Fibroblast of lung (primary cell): ENCODE measurements around the gene KNDC1. TPM values are rescaled to one million over a fixed set of nuclear protein-coding genes. Genes with fewer than 3 reads are reported as not detected.

Source experiments
- DNase-seq, 2 donors: peaks; one replicate each; pipeline versions ENCODE4 v3.0.0 to v3.0.0-alpha.2; 2010; ENCODE audit warnings: low read depth in 2 of 2
- H2AFZ ChIP-seq: 2 replicates; pipeline ENCODE4 v1.5.1; 2012; ENCODE audit warnings: low read length, control low read depth, inconsistent platforms
- H3K27ac ChIP-seq: 2 replicates; pipeline ENCODE4 v1.5.1; 2011; ENCODE audit warnings: low read length, control low read depth; ENCODE audit not compliant: insufficient read depth
- H3K27me3 ChIP-seq: 2 replicates; pipeline ENCODE4 v1.5.1; 2011; ENCODE audit warnings: mild to moderate bottlenecking, low read length; ENCODE audit not compliant: control insufficient read depth, insufficient read depth
- H3K36me3 ChIP-seq: 2 replicates; pipeline ENCODE4 v1.5.1; 2011; ENCODE audit warnings: low read length; ENCODE audit not compliant: control insufficient read depth, insufficient read depth
- H3K4me1 ChIP-seq: 2 replicates; pipeline ENCODE4 v1.5.1; 2011; ENCODE audit warnings: low read length; ENCODE audit not compliant: control insufficient read depth, insufficient read depth; ENCODE audit errors: extremely low read depth
- H3K4me2 ChIP-seq: 2 replicates; pipeline ENCODE4 v1.5.1; 2011; ENCODE audit warnings: low read length, control low read depth; ENCODE audit not compliant: insufficient read depth; ENCODE audit errors: extremely low read depth
- H3K4me3 ChIP-seq, 4 experiments: fragments of 200-600 bp in 1 of 4; sonication (generic) in 1 of 4; replicated peaks in 1 of 4; 2 replicates each; pipeline ENCODE4 v1.5.1; 2011 to 2016; ENCODE audit warnings: low read length in 4 of 4, low read depth in 3 of 4, mild to moderate bottlenecking in 3 of 4, control low read depth in 2 of 4, inconsistent platforms in 1 of 4, mixed read lengths in 1 of 4; ENCODE audit not compliant: insufficient read depth in 1 of 4; ENCODE audit errors: control extremely low read depth in 1 of 4
- H3K79me2 ChIP-seq: 2 replicates; pipeline ENCODE4 v1.5.1; 2012; ENCODE audit warnings: mild to moderate bottlenecking, low read length, inconsistent platforms; ENCODE audit not compliant: control insufficient read depth, insufficient read depth
- H3K9ac ChIP-seq: 2 replicates; pipeline ENCODE4 v1.5.1; 2011; ENCODE audit warnings: mild to moderate bottlenecking, low read length, control low read depth; ENCODE audit not compliant: insufficient read depth
- H3K9me3 ChIP-seq: 2 replicates; pipeline ENCODE4 v1.5.1; 2012; ENCODE audit warnings: low read depth, low read length; ENCODE audit not compliant: control insufficient read depth, insufficient read depth
- H4K20me1 ChIP-seq: 2 replicates; pipeline ENCODE4 v1.5.1; 2011; ENCODE audit warnings: low read length; ENCODE audit not compliant: control insufficient read depth, insufficient read depth; ENCODE audit errors: extremely low read depth
- CTCF ChIP-seq, 2 donors: IDR thresholded peaks in 1 of 2; conservative IDR thresholded peaks in 1 of 2; 1 replicate in 1 of 2; 2 replicates in 1 of 2; pipeline ENCODE4 v1.5.1; 2011 to 2012; ENCODE audit warnings: low read length in 2 of 2, control low read depth in 1 of 2, inconsistent platforms in 1 of 2, low read depth in 1 of 2, mild to moderate bottlenecking in 1 of 2
- EZH2 ChIP-seq: IDR thresholded peaks from 2 replicates; pipeline ENCODE4 v1.5.1; 2012; ENCODE audit warnings: low read length, control low read depth, mild to moderate bottlenecking; ENCODE audit errors: missing control alignments
- polyA plus RNA-seq, 2 donors: library from polyadenylated mRNA; depleted of rRNA in 1 of 2; stranded (reverse) in 1 of 2; unstranded in 1 of 2; fragments of >200 nt; gene quantifications; 2 replicates each; pipeline ENCODE4 v1.2.1, GENCODE V29; 2011 to 2012; ENCODE audit warnings: missing spikeins in 1 of 2
- total RNA-seq: library from RNA; depleted of rRNA; stranded (reverse); fragments of >200 nt; gene quantifications from 2 replicates; pipeline ENCODE4 v1.2.1, GENCODE V29; 2014

Gene KNDC1
- total and polyA plus RNA-seq, 2 donors (not counting 1 experiment from before 2014, with no cell fraction given), result 0.20 to 0.50 TPM

DNA sequence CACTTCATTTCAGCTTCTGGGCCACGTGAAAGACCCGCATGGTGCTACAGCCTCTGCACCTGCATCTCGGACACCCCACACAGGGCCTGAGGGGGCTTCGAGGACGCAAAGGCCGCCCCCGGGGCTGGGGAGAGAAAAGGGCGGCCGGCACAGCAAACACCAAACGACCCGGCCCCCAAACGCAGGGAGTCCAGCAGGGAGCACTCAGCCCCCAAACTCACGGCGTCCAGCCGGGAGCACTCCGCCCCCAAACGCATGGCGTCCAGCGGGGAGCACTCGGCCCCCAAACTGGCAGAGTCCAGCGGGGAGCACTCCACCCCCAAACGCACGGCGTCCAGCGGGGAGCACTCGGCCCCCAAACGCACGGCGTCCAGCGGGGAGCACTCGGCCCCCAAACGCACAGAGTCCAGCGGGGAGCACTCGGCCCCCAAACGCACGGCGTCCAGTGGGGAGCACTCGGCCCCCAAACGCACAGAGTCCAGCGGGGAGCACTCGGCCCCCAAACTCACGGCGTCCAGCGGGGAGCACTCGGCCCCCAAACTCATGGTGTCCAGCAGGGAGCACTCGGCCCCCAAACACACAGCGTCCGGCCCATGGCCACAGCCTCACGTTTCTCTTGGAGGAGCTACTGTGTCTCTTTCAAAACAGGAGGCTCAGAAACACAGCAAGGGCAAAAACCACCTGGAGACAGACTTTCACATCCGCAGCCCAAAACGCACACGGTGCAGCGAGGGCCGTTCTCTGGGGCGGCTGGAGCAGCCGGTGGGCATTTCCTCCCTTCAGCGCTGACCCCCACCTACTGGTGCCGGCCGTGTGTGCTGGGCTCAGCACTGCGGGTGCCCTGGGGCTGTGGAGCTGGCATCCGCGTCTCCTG is 43.0 kb downstream of the KNDC1 start:
- TF ChIP-seq EZH2 (no peak), CTCF (conservative IDR thresholded peaks at IDR 0.05 in 1 of 2, IDR thresholded peaks at IDR 0.05 in 1 of 2; ENCODE audit: low read depth in 1 of 2, low read length in 2 of 2) (no peak)
- Histone ChIP-seq H3K27ac (no peak overlapping the region), H3K9me3 (no peaks in the 10 kb centered on the region), H3K36me3 (no peaks in the 10 kb centered on the region), H4K20me1 (no peaks in the 10 kb centered on the region), H2AFZ (no peak overlapping the region), H3K79me2 (no peaks in the 10 kb centered on the region), H3K27me3 (no peaks in the 10 kb centered on the region), H3K4me2 (no peak overlapping the region), H3K9ac (no peak overlapping the region), H3K4me3 (no peak overlapping the region), H3K4me1 (no peaks in the 10 kb centered on the region)
- no peak for DNase-seq

DNA sequence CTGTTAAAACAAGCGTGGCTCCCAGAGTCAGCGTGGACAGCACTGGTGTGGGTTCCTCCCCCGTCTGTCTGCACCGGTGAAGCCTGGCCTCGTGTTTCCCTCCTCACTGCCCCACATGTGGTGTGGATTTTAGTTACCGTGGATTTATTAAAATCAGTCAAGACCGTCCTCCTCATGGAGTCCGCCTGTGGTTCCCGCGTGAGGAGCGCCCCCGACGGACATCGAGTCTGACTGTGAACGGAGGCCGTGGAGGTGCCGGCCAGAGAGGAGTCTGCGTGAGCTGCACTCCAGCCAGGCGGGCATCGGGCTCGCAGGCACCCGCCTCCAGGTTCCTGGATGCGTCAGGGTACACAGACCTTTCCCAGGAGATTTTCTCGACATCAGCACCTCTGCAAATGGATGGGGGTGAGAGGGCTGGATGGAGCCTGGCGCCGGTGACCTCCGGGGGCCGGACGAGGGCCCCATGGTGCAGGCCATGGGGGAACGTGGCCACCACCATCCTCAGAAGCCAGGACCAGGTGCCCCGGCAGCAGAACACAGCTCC is 43.7 kb downstream of the KNDC1 start:
- DNase-seq, result no peak
- Histone ChIP-seq H3K79me2 (no peaks in the 10 kb centered on the region), H3K4me3 (no peak overlapping the region), H4K20me1 (no peaks in the 10 kb centered on the region), H3K9ac (no peak overlapping the region), H2AFZ (no peak overlapping the region), H3K27ac (no peak overlapping the region), H3K9me3 (peaks cover under 1% of the 10 kb centered on the region), H3K36me3 (no peaks in the 10 kb centered on the region), H3K4me2 (no peak overlapping the region), H3K4me1 (no peaks in the 10 kb centered on the region), H3K27me3 (no peaks in the 10 kb centered on the region)
- TF ChIP-seq CTCF (conservative IDR thresholded peaks at IDR 0.05 in 1 of 2, IDR thresholded peaks at IDR 0.05 in 1 of 2; ENCODE audit: low read depth in 1 of 2, low read length in 2 of 2) (no peak), EZH2 (no peak)

DNA sequence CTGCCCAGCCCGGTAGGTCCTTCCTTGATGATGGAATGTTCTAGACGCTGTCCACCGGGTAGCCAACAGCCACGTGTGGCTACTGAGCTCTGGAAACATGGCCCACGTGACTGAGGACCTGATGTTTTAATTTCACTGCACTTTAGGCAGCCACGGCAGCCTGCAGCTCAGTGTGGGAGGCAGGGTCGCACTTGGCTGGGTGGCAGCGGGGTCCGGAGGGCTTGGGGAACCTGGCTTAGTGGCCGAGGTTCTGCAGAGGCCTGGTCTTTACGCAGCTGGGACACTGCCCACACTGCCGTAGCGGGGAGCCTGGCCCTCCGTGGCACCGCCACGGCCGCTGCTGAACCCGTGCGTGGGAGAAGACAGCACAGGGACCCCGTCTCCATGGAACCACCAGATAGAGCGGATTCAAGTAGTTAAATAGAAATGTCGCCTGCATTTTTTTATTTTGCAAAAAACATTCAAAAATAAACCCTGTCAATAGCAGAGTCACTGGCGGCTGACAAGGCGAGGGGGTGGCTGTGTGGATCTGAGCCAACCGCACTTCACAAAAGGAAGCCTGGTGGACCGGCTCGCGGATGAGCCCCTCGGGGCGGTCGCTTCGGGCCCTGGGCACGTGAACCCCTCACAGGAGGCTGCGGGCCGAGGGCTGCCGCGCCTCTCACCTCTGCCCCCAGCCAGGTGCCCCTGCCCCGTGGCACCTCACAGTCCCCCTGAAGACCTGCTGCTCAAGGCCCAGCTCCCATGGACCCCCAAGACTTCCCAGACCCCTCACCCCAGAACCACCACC is 44.4 kb downstream of the KNDC1 start:
- Histone ChIP-seq H3K4me3 (no peak overlapping the region), H3K4me1 (no peaks in the 10 kb centered on the region), H3K9me3 (peaks cover 2% of the 10 kb centered on the region), H2AFZ (no peak overlapping the region), H3K79me2 (no peaks in the 10 kb centered on the region), H4K20me1 (no peaks in the 10 kb centered on the region), H3K27me3 (no peaks in the 10 kb centered on the region), H3K36me3 (no peaks in the 10 kb centered on the region), H3K27ac (no peak overlapping the region), H3K9ac (no peak overlapping the region), H3K4me2 (no peak overlapping the region)
- DNase-seq, result no peak
- TF ChIP-seq EZH2, result no peak
- no peak for TF ChIP-seq CTCF (conservative IDR thresholded peaks at IDR 0.05 in 1 of 2, IDR thresholded peaks at IDR 0.05 in 1 of 2; ENCODE audit: low read depth in 1 of 2, low read length in 2 of 2)
